ENCODE results near the gene TM2D1. TPM values are rescaled to one million over a fixed set of nuclear protein-coding genes. Genes with fewer than 3 reads are reported as not detected.

TM2D1 gene
- total RNA-seq, 1 experiment from 2014 or later: 45.8 TPM

- Mint-ChIP-seq H3K4me1 (ENCODE audit: low read depth, unreplicated experiment) (peaks cover 31% of the 10 kb centered on the region), H3K9me3 (ENCODE audit: low read depth, unreplicated experiment) (no peaks in the 10 kb centered on the region), H3K27ac (ENCODE audit: unreplicated experiment) (no peak overlapping the region), H3K27me3 (ENCODE audit: unreplicated experiment) (no peaks in the 10 kb centered on the region), H3K4me3 (ENCODE audit: low read depth, unreplicated experiment) (no peak overlapping the region), H3K36me3 (ENCODE audit: insufficient read depth, unreplicated experiment) (peaks cover 34% of the 10 kb centered on the region)
- BruUV-seq (replicated peaks): no TSS peak
- no peak for TF ChIP-seq CTCF (IDR thresholded peaks at IDR 0.05; ENCODE audit: unreplicated experiment)
- no peak for DNase-seq
- intact Hi-C loops (cut with micrococcal nuclease; ENCODE audit: unreplicated experiment): no loop called here
- CTCF ChIA-PET: no interaction called here
Measured at GRCh38 chr1:61748566-61748965, 23.6 kb upstream of the TM2D1 start.

GRCh38 chr1:61746813-61747212 is 21.9 kb upstream of the TM2D1 start:
- no peak for TF ChIP-seq CTCF (IDR thresholded peaks at IDR 0.05; ENCODE audit: unreplicated experiment)
- intact Hi-C loops (cut with micrococcal nuclease; ENCODE audit: unreplicated experiment): loop anchor here (1.0 kb wide), 1 partner anchor 7 kb away; no protein-coding TSS in a partner anchor
- CTCF ChIA-PET: no interaction called here
- no peaks in the 10 kb centered on the region for H3K9me3 Mint-ChIP-seq (ENCODE audit: low read depth, unreplicated experiment)
- H3K36me3 Mint-ChIP-seq (ENCODE audit: insufficient read depth, unreplicated experiment): peaks cover 50% of the 10 kb centered on the region
- H3K27me3 Mint-ChIP-seq (ENCODE audit: unreplicated experiment): no peaks in the 10 kb centered on the region
- H3K4me1 Mint-ChIP-seq (ENCODE audit: low read depth, unreplicated experiment): peaks cover 37% of the 10 kb centered on the region
- BruUV-seq (replicated peaks): no TSS peak
- no peak for DNase-seq
- no peak overlapping the region for H3K4me3 Mint-ChIP-seq (ENCODE audit: low read depth, unreplicated experiment)
- peak overlapping the region; percentile 36 for H3K27ac Mint-ChIP-seq (ENCODE audit: unreplicated experiment)

- CTCF ChIA-PET: interaction anchor here (1.2 kb wide), 1 partner anchor 94 kb away, joined by 3 read pairs; no protein-coding TSS in a partner anchor
- no peak for DNase-seq
- BruUV-seq (replicated peaks): TSS peak; percentile 38
- H3K36me3 Mint-ChIP-seq (ENCODE audit: insufficient read depth, unreplicated experiment): peaks cover 49% of the 10 kb centered on the region
- peaks cover 53% of the 10 kb centered on the region for H3K4me1 Mint-ChIP-seq (ENCODE audit: low read depth, unreplicated experiment)
- H3K9me3 Mint-ChIP-seq (ENCODE audit: low read depth, unreplicated experiment): no peaks in the 10 kb centered on the region
- H3K4me3 Mint-ChIP-seq (ENCODE audit: low read depth, unreplicated experiment): peak overlapping the region; percentile 88
- TF ChIP-seq CTCF (IDR thresholded peaks at IDR 0.05; ENCODE audit: unreplicated experiment): no peak
- intact Hi-C loops (cut with micrococcal nuclease; ENCODE audit: unreplicated experiment): loop anchor here (2.0 kb wide), 1 partner anchor 19 kb away; the partner anchor contains the start of gene TM2D1
- peak overlapping the region; percentile 37 for H3K27ac Mint-ChIP-seq (ENCODE audit: unreplicated experiment)
- no peaks in the 10 kb centered on the region for H3K27me3 Mint-ChIP-seq (ENCODE audit: unreplicated experiment)
Measured at GRCh38 chr1:61743716-61744580, 19.0 kb upstream of the TM2D1 start.

- Mint-ChIP-seq H3K4me3 (ENCODE audit: low read depth, unreplicated experiment) (peak overlapping the region; percentile 88), H3K27ac (ENCODE audit: unreplicated experiment) (peak overlapping the region; percentile 37), H3K36me3 (ENCODE audit: insufficient read depth, unreplicated experiment) (peaks cover 44% of the 10 kb centered on the region), H3K27me3 (ENCODE audit: unreplicated experiment) (no peaks in the 10 kb centered on the region), H3K4me1 (ENCODE audit: low read depth, unreplicated experiment) (peaks cover 53% of the 10 kb centered on the region), H3K9me3 (ENCODE audit: low read depth, unreplicated experiment) (no peaks in the 10 kb centered on the region)
- intact Hi-C loops (cut with micrococcal nuclease; ENCODE audit: unreplicated experiment): loop anchor here (2.0 kb wide), 1 partner anchor 19 kb away; the partner anchor contains the start of gene TM2D1
- DNase-seq: no peak
- CTCF ChIA-PET: no interaction called here
- TF ChIP-seq CTCF (IDR thresholded peaks at IDR 0.05; ENCODE audit: unreplicated experiment): no peak
- BruUV-seq (replicated peaks): no TSS peak
Measured at GRCh38 chr1:61743431-61743705, 18.4 kb upstream of the TM2D1 start.

Measured in Calu3 (cell line).